Measurements from ENCODE around the gene SPATA6.
A peak's percentile ranks its signal among the peaks of the same experiment; 100 is the strongest.
"Not testable (repeated sequence)": the region's sequence is repeated elsewhere in the genome, so short reads cannot be mapped to it uniquely, and the experiment has no call there.

Gene SPATA6

GRCh38 chr1:48471691-48472576 lies at the start of gene SPATA6:
Gene SPATA6 (minus strand): TSS chr1:48472204. CDS start chr1:48472008, 196 bp downstream.
- peak within 1 kb of the TSS; percentile 58 for H3K4me3 ChIP-seq (ENCODE audit: low read depth, low read length)
- DNase-seq (ENCODE audit: low read depth), result peak; percentile 72

- not testable (repeated sequence) for H3K4me3 ChIP-seq (ENCODE audit: low read depth, low read length); DNase-seq (ENCODE audit: low read depth)
Measured at GRCh38 chr1:48519896-48520295, 47.9 kb upstream of the SPATA6 start.

- no peak overlapping the region for H3K4me3 ChIP-seq (ENCODE audit: low read depth, low read length)
- DNase-seq (ENCODE audit: low read depth), result no peak
Measured at GRCh38 chr1:48506870-48507269, 34.9 kb upstream of the SPATA6 start.

DNA sequence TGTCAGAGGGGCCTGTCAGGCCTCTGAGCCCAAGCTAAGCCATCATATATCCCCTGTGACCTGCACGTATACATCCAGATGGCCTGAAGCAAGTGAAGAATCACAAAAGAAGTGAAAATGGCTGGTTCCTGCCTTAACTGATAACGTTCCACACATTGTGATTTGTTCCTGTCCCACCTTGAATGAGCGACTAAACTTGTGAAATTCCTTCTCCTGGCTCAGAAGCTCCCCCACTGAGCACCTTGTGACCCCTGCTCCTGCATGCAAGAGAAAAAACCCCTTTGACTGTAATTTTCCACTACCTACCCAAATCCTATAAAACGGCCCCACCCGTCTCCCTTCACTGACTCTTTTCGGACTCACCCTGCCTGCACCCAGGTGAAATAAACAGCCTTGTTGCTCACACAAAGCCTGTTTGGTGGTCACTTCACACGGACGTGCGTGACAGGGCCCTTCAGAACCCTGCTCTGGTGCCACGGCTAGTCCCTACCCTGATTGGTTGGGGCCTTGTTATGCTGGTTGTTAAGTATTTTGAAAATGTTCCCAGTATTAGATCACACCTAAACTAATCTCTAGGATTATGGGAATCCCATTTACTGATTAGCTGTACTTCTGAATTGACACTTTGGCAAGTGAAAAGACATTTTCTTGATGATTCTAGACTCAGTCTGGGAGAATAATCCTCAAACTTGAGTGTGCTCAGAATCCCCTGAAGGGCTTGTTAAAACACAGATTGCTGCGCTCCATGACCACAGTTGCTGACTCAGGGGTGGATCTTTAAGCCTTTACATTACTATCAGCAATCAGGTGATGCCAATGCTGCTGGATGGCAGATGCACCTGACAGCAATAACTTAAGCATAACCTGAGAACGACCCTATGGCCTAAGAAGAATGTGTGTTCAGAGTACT lies 28.8 kb upstream of the SPATA6 start:
- DNase-seq (ENCODE audit: low read depth), result no peak
- no peak overlapping the region for H3K4me3 ChIP-seq (ENCODE audit: low read depth, low read length)

- no peak overlapping the region for H3K4me3 ChIP-seq (ENCODE audit: low read depth, low read length)
- no peak for DNase-seq (ENCODE audit: low read depth)
Measured at GRCh38 chr1:48499211-48499735, 27.3 kb upstream of the SPATA6 start.

DNA sequence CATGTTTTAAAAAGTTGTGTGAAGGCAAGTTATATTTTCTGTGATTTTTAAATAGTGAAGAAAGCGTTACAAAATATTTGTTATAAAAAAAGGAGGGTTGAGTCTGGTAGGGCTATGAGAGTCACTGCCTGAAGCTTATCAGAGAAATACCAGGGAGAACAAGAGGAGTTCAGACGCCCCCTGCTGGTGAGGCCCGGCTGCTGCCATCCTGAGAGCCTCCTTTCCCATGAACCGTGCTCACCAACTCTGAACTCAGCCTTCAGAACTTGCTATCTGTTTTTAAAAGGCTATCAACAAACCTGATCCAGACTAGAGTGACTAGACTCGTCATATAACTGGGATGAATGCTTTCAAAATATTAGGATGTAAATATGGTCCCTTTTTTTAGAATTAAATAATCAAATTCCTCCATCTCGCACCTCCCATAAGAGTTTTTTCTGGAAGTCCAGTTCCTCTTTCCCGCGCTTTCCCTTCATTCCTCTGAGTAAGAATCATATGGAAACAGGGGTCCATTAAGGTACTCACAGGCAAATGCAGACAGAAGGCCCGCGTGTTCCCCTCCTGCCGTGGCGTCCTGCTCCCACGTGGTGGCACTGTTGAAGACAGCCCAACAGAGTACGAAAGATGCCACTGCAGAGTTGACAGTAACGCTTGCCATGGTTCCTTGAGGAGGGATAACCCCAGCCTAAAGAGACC lies 26.2 kb upstream of the SPATA6 start:
- DNase-seq (ENCODE audit: low read depth), result no peak
- no peak overlapping the region for H3K4me3 ChIP-seq (ENCODE audit: low read depth, low read length)

GRCh38 chr1:48495911-48496310 lies 23.9 kb upstream of the SPATA6 start:
- no peak overlapping the region for H3K4me3 ChIP-seq (ENCODE audit: low read depth, low read length)
- no peak for DNase-seq (ENCODE audit: low read depth)

DNA sequence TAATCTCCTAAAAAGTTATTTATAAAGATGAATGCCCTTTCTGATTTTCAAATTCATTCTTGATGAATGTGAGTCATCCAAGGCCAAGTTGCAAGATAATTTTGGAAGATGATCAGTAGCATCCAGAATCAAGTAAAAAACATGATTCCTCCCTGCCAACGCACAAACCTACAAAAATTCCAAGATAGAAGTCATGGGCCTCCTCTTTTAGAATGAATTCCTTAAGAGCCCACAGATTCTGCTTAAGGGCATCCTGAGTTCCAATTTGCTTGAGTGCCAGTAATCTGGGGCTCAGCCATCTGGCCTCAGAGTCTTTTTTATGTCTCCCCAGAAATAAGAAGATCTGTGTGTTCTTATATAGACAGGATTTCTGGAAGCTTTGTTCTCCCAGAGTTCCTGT lies 23.2 kb upstream of the SPATA6 start:
- no peak for DNase-seq (ENCODE audit: low read depth)
- H3K4me3 ChIP-seq (ENCODE audit: low read depth, low read length), result no peak overlapping the region

DNA sequence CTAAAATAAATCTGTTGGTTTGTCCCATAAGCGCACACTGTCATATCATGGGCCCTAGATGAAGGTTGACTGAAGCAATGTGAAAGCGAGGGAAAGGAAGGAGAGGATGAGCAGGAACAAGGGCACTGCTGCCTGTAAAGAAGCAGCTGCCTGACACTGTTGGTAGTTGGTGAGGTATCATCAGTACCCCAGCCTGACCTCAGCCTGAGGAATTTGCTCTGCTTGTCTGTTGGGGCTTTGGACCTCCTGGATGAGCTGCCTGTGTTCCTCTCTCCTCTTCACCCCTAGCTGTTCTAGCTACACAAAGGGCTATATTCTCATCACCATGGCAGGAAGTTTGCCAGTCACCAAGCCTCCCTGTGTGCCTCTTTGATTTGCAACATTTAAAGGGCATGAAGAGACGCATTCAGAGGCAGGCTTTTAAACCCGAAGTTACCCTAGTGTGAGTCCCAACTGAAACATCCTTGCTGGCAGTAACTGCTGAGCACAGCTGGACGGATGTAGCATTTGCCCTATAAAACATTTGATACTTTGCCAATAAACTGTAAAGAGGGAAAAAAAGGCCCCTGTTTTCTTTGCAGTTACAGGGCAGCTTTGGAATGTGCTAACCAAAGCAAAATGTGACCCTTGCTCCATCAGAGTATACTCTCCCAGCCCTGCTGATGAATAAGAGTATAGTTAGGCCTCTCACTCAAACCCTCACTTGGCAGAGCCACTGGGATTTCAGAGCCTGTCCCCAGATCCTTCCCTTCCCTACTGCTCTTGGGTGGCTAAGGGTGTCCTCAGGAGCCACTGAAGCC lies 22.2 kb upstream of the SPATA6 start:
- peak; percentile 91 for DNase-seq (ENCODE audit: low read depth)
- H3K4me3 ChIP-seq (ENCODE audit: low read depth, low read length), result no peak overlapping the region

DNA sequence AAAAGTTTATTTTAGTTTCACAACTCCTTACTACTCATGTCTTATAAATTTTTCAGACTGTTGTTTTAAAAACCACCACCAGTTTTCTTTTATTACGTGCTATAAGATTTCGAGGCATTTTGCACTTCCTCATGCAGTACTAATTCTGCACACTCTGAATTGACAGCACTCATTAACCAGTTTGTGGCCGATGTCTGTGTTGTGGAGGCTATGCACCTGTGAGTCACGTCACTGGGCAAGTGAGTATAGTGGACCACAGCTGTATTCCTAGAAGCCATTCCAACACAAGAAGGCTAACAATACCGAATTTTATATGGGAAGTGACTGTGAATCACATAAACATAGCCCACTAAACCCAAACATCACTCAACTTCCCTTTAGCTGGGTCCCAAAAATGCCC lies 21.0 kb upstream of the SPATA6 start:
- DNase-seq (ENCODE audit: low read depth), result no peak
- H3K4me3 ChIP-seq (ENCODE audit: low read depth, low read length), result no peak overlapping the region

DNA sequence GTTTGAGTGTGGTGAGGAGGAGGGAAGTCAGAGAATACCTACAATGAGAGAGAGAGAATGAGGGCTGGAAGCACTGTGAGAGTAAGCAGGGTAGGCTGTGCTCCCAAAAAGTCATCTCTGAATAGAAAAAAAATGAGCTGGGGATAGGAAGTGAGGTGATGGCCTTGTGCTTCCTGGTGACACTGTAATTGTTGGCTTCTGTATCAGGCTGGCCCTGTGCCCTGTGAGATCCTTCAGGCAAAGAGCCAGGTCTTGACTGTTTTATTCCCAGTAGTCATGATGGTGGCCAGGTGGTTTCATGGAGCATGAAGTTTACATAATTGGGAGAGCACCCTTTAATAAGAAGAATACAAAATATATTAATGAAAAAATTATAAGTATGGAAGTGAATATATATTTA lies 20.4 kb upstream of the SPATA6 start:
- H3K4me3 ChIP-seq (ENCODE audit: low read depth, low read length), result no peak overlapping the region
- DNase-seq (ENCODE audit: low read depth), result no peak

GRCh38 chr1:48488721-48489120 lies 16.7 kb upstream of the SPATA6 start:
- DNase-seq (ENCODE audit: low read depth), result no peak
- no peak overlapping the region for H3K4me3 ChIP-seq (ENCODE audit: low read depth, low read length)

- no peak for DNase-seq (ENCODE audit: low read depth)
- no peak overlapping the region for H3K4me3 ChIP-seq (ENCODE audit: low read depth, low read length)
Measured at GRCh38 chr1:48480504-48480903, 8.5 kb upstream of the SPATA6 start.

DNA sequence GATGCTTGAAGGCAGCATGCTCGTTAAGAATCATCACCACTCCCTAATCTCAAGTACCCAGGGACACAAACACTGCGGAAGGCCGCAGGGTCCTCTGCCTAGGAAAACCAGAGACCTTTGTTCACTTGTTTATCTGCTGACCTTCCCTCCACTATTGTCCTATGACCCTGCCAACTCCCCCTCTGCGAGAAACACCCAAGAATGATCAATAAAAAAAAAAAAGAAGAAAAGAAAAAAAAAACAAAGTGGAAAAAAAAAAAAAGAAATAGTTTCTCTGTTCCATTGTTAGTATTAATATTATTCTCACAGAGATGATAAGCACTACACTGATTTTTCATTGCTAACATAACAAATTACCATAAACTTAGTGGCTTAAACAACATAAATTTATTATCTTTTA lies 8.0 kb upstream of the SPATA6 start:
- DNase-seq (ENCODE audit: low read depth); H3K4me3 ChIP-seq (ENCODE audit: low read depth, low read length): not testable (repeated sequence)

- DNase-seq (ENCODE audit: low read depth), result no peak
- H3K4me3 ChIP-seq (ENCODE audit: low read depth, low read length), result peak overlapping the region; percentile 58
Measured at GRCh38 chr1:48472638-48473037, 634 bp upstream of the SPATA6 start.

- DNase-seq (ENCODE audit: low read depth), result no peak
- peak overlapping the region; percentile 58 for H3K4me3 ChIP-seq (ENCODE audit: low read depth, low read length)
Measured at GRCh38 chr1:48470950-48471690, 884 bp downstream of the SPATA6 start.

DNA sequence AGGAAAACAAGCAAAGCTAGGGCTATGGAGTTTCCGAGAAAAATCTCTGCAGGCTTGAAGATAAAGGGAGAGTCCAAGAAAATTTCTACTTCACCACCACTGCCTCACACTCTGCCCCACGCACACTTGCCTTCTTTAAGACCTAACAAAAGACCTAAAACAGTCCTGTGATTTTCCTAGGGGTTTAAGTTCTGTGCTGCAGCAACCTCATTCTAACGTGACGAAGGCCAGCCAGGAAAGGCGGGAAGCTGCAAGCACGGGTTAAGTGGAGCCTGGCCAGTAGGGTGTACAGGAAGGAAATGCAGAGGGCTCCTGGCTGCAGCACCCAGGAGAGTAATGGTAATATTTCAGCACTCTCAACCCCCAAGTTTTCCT lies 1.5 kb downstream of the SPATA6 start:
- no peak for DNase-seq (ENCODE audit: low read depth)
- H3K4me3 ChIP-seq (ENCODE audit: low read depth, low read length), result peak overlapping the region; percentile 58

All from skeletal muscle cell (primary cell).